Measurements from ENCODE around the gene TIGD1.
"Not testable (repeated sequence)": the region's sequence is repeated elsewhere in the genome, so short reads cannot be mapped to it uniquely, and the experiment has no call there.

Gene TIGD1

GRCh38 chr2:232538671-232539070 lies 11.7 kb downstream of the TIGD1 start:
- no peak for DNase-seq

DNA sequence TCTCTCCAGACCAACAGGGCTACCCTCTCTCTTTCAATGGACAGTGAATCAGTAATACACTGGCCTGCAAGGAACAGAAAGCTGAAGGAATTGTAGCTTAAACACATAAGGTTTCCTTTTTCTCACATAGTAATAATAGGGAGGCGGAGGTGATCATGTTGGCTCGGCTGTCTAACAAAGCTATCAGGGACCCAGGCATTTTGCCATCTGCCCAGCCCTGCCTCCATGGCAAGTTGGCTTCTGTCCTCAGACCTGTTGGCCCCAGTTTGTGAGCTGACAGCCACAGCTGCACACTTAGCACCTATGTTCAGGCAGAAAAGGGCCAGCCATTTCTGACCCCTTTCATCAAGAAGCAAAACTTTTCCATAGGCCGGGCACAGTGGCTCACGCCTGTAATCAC lies 12.9 kb downstream of the TIGD1 start:
- DNase-seq, result no peak

DNA sequence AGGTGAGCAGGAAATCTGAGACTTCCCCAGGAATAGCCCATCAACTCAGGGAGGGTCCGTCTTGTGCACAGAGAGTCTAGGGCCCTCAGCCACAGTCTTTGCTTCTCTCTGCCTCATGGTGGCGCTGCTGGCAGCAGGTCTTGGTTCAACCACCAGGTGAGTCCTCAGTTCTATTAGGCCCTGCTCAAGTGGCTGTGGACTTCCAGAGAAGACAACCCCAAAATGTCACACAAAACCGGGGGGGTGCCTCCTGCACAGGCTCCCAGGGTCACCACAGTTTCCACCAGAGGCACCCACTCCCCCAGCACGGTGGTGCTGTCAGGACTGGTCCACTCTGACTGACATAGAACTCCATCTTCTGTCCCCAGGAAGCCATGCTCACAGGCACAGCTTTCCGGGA lies 13.3 kb downstream of the TIGD1 start:
- DNase-seq, result no peak

DNA sequence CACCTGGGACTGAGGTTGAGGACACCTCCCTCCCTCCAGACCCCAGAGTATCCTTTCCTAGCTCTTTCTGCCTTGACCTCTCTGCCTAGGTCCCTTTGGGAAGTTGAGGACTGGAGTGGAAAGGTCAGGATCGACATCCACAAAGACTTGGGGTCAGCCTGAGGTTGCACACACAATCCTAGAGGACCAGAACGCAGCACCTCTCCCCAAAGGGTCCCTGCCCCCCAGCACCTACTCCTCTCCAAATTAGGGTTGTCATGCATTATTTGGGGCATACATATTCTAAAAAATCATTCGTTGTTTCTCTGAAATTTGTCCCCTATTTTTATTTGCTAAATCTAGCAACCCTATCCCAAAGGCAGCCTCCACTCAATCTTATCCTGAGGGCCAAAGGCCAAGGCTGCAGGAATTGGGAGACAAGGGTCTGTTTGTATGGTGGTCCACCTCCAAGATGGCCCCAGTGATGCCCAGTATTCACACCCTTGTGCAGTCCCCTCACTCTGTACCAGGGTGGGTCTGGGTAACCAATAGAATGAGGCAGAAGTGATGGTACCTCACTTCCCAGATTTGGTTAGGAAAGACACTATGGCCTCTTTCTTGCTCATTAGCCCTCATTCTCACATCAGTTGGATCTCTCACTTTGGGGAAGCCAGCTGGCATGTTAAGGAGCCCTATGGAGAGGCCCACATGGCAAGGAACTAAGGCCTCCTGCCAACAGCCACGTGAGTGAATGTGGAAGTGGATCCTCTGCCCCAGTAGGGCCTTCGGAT lies 14.4 kb downstream of the TIGD1 start:
- no peak for DNase-seq

DNA sequence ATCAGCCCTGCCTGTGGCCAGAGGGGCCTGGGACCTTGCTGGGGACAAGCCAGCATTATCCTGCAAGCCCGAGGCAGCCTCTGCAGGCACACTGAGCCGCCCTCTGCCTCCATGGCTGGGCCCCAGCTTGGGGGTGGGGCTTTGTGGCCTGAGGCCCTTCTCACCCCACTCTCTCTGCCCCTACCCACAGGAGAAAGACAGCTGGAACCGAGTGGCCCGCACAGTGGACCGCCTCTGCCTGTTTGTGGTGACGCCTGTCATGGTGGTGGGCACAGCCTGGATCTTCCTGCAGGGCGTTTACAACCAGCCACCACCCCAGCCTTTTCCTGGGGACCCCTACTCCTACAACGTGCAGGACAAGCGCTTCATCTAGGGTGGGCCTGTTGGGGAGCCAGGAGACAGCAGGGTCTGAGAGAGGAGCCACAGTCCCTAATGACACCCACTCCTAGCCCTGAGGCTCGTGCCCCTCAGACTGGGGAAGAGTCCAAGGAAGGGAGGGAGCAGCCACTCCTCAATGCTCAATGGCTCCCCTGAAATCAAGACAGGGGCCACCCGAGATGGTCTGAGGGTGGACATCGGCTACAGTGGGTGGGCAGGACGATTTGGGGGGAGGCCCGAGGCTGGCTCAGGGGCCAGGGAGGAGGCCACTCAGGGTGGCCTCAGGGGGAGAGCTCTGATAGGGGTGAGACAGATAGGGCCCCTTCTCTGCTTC lies 15.3 kb downstream of the TIGD1 start:
- DNase-seq, result no peak

GRCh38 chr2:232533944-232534710 lies 16.2 kb downstream of the TIGD1 start:
- no peak for DNase-seq

GRCh38 chr2:232532821-232533220 lies 17.5 kb downstream of the TIGD1 start:
- DNase-seq, result not testable (repeated sequence)

DNA sequence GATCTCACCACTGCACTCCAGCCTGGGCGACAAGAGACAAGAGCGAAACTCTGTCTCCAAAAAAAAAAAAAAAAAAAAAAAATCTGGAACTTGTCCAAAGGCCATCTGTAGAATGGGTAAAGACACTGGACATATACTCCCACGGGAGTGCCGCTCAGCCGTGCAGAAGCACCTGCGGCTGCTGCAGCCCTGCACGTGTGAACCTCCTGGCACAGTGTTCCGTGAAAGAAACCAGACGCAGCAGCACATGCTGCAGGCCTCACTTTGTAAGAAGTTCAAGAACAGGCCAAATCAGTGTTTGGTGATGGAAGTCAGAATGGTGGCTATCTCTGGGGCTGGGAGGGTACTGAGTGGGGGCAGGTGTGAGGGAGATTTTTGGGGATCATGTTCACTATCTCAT lies 17.9 kb downstream of the TIGD1 start:
- no peak for DNase-seq

DNA sequence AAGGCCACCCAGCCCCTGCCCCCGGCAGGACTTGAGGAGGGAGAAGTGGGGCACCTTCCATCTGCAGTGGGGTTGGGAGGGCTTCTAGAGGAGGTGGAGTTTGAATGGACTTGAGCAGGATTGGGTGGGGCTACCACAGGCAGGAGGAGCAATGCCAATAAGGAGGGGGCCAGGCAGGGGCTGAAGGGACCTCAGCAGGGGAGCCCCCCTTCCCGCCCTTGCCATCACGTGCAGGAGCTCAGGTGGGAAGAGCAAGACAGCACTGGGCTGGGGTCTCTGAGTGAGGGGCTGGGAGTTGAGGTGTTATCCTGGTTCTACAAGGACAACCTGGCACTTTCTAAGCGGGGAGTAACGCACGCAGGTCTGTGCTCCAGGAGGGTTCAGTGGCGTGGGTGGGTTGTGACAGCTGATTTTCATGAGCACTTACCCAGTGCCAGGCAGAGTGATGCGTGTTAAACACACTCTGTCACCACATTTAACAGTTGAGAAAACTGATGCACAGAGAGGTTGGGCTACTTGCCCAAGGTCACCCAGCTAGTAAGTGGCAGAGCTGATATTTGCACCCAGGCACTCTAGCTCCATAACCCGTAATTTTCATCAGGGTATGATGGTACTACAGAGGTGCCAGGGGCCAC lies 19.6 kb downstream of the TIGD1 start:
- DNase-seq, result no peak

GRCh38 chr2:232529806-232530547 lies 20.4 kb downstream of the TIGD1 start:
- DNase-seq, result no peak

DNA sequence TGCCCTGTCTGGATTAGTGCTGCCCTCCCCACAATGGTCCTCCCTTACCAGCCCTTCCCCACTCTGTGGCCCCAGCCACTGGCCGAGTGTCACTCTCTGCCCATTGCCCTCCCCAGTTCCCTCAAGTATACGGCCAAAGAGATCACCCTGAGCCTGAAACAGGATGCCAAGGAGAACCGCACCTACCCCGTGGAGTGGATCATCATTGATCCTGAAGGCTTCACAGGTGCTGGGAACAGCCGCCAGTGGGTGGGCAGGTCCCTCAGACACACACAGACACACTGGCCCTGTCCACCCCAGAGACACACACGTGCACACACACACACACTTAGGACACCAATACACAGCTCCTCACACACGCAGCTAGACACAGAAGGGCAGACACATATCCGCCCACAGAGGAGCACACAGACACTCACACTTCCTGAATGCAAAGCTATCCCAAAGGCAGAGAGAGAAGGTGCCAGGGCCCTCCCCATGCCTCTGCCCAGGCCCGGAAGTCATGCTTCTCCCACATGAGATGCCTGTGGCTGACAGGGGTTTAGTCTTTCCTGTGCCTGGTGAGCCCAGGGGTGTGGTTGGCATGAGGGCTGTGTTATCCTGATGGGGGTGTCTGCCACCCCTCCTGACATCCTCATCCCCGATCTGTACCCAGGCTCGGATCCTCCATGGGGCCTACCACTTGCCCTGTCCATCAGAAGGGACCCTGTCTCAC lies 21.5 kb downstream of the TIGD1 start:
- no peak for DNase-seq

DNA sequence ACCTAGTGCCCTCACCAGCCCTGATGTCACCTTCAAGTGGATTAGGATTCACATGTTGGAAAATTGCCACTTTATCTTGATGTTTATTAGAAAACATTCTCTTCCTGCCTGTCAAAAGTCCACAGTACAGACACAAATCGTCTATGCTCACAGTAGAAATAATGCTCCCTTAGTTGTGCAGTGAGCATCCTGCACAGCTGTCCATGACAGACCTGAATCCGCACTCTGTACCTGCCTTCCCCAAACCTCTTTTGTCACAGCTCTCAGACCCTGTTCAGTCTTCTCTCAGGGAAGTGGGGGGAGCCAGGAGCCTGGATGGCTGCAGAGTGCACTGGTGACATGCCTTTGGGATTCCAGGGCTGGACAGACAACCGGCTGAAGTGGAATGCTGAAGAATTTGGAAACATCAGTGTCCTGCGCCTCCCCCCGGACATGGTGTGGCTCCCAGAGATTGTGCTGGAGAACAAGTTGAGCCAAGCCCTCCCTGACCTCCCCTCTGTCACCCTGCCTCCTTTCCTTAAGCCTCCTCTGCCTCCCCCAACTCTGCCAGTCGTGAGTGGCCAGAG lies 22.4 kb downstream of the TIGD1 start:
- DNase-seq, result no peak

DNA sequence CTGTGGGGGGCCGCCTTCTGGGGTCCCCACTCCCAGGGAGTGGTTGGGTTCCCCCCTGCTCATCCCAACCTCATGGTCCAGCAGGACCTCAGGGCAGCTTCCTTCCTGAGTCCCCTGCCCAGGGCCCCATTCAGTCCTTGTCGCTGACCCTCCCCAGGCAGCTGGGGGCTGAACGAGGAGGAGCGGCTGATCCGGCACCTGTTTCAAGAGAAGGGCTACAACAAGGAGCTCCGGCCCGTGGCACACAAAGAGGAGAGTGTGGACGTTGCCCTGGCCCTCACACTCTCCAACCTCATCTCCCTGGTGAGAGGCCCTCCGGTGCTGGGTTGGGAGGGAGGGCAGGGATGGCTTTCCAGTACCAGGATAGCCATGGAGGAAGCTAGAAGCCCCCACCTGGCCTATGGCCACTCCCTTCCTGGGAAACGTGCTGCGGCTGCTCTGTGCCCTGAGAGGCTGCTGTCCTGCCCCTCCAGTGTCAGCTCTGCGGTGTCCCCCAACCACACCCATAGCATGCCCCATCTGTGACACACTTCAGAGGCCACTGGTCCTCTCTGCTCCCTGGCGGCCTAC lies 23.9 kb downstream of the TIGD1 start:
- DNase-seq, result no peak

- DNase-seq, result no peak
Measured at GRCh38 chr2:232525791-232526371, 24.5 kb downstream of the TIGD1 start, which contains the start of gene CHRND. Gene CHRND, plus strand, starts transcription at chr2:232526160. Its CDS starts 56 bp downstream, at chr2:232526216.

DNA sequence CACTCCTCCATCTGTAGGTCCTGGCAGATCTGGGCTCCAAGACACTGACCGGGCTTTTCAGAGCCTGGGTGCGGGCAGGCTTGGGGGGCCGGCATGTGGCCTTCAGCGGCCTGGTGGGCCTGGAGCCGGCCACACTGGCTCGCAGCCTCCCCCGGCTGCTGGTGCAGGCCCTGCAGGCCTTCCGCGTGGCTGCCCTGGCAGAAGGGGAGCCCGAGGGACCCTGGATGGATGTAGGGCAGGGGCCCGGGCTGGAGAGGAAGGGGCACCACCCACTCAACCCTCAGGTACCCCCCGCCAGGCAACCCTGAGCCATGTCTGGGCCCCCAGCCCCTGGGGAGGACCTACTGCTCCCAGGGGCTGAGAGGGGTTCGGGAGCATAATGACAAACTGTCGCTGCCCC lies 25.2 kb downstream of the TIGD1 start:
- DNase-seq, result no peak

DNA sequence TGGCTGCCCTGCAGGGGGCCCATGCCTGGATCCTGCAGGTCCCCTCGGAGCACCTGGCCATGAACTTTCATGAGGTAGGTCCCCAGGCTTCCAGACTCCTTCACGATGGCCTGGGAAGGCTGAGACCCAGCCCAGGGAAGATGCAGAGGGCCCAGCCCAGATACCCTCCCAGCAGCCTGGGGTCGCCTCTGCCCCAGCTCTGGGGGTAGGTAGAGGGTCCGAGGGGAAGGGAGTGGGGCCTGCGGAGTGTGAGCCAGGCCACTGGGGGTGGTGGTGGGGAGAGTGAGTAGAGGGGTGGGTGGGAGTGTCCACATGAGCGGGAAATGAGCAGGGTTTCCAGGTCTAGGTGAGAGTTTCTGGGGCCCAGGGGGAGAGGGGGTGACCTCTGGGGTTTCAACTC lies 25.6 kb downstream of the TIGD1 start:
- no peak for DNase-seq

DNA sequence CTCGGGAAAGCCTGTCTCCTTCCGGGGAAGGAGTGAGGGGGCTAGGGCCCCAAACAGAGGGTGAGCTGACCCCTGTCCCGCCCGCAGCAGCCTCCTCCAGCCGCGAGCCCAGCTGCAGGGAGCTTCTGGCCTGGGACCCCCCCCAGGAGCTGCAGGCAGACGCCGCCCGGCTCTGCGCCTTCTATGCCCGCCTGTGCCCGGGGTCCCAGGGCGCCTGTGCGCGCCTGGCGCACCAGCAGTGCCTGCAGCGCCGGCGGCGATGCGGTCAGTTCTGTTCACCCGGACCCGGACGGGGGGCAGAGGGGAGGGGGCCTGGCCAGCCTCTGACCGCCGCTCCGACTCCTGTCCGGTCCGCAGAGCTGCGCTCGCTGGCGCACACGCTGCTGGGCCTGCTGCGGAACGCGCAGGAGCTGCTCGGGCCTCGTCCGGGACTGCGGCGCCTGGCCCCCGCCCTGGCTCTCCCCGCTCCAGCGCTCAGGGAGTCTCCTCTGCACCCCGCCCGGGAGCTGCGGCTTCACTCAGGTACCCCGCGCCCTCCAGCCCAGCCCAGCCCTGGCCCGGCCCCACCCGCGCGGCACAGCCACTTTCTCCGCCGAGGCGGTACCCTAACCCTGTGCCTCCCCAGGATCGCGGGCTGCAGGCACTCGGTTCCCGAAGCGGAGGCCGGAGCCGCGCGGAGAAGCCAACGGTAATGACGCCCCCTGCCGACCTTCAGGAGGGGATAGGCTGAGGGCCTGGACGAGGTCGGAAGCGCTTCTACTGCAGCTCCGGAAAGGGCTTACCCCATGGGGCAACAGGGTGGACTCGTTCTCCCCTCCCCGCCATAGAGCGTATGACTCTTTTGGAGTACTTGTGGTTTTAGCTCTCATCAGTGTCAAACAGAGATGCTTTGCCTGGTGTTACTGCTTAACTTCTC lies 26.4 kb downstream of the TIGD1 start:
- DNase-seq, result peak in 1 of 2 experiments; percentile 28

GRCh38 chr2:232523402-232523681 lies 27.0 kb downstream of the TIGD1 start:
- no peak for DNase-seq

DNA sequence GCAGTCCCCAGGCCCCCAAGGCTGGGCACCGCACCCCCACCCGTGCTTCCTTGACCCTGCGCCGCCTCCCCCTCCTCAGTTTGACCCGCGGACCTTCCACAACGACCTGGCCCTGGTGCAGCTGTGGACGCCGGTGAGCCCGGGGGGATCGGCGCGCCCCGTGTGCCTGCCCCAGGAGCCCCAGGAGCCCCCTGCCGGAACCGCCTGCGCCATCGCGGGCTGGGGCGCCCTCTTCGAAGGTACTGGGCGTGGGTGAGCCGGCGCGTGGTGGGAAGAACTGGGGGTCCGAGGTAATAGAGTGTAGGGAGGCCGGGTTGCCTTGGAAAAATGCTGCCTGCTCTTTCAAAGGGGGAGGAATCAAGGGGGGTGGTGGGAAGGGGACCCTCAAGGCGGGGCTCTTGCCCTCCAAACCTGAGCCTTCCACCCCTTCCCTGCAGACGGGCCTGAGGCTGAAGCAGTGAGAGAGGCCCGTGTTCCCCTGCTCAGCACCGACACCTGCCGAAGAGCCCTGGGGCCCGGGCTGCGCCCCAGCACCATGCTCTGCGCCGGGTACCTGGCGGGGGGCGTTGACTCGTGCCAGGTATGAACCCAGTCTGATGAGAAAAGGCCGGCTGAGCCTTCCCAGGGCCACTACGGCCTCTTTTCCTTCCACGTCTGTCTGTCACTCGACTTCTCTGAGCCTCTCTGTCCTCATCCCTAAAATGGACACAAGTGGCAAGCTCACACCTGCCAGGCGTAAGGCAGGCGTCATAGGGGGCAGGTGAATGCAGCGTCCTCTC lies 27.5 kb downstream of the TIGD1 start:
- no peak for DNase-seq
